HepG2 (cell line): ENCODE results near the gene GTF2F1.
"Not testable (repeated sequence)": the region's sequence is repeated elsewhere in the genome, so short reads cannot be mapped to it uniquely, and the experiment has no call there.

Source experiments
- CTCF ChIP-seq: sonication (generic); formaldehyde crosslinking; IDR thresholded peaks from 2 replicates; pipeline ENCODE4 v1.5.0; 2020; ENCODE audit warnings: mild to moderate bottlenecking, missing genetic modification reagents, moderate library complexity
- USF2 ChIP-seq, 2 experiments: sonication (generic) in 1 of 2; formaldehyde crosslinking in 1 of 2; IDR thresholded peaks; 2 replicates each; pipeline versions ENCODE4 v1.5.1 to v1.6.1; 2011 to 2020; ENCODE audit warnings: borderline replicate concordance in 1 of 2, low read depth in 1 of 2, low read length in 1 of 2, mild to moderate bottlenecking in 1 of 2, missing genetic modification reagents in 1 of 2, moderate library complexity in 1 of 2
- ZFP1 ChIP-seq: IDR thresholded peaks from 2 replicates; pipeline ENCODE4 v1.6.1; 2016

- TF ChIP-seq USF2 (IDR thresholded peaks at IDR 0.05; ENCODE audit: low read depth, low read length); USF2 (CRISPR knock-in tag; IDR thresholded peaks at IDR 0.05; ENCODE audit: borderline replicate concordance); CTCF; ZFP1: not testable (repeated sequence)
Measured at GRCh38 chr19:6349271-6349670, 43.7 kb downstream of the GTF2F1 start.
